SK-N-MC (cell line): Measurements from ENCODE around the gene ARMC8.

Source experiments
- EZH2 ChIP-seq: fragments of 200-600 bp; sonication (generic); IDR thresholded peaks from one replicate; pipeline ENCODE4 v1.6.1; 2017; ENCODE audit warnings: antibody characterized with exemption
- POLR2AphosphoS5 ChIP-seq: IDR thresholded peaks from 2 replicates; pipeline ENCODE4 v1.6.1; 2012; ENCODE audit warnings: mild to moderate bottlenecking, low read depth, low read length, borderline replicate concordance

GRCh38 chr3:138206196-138206595, 19.1 kb downstream of the ARMC8 start:
- TF ChIP-seq EZH2 (no peak), POLR2AphosphoS5 (no peak)
